Mesendoderm (in vitro differentiated cells): Measurements from ENCODE around the gene TNRC6B.

Source experiments
- DNase-seq: peaks from one replicate; pipeline ENCODE4 v3.0.0; 2013
- H2AK5ac ChIP-seq: 2 replicates; pipeline ENCODE4 v1.6.1; 2013; ENCODE audit warnings: low read length, inconsistent platforms
- H2BK120ac ChIP-seq: 2 replicates; pipeline ENCODE4 v1.6.1; 2013; ENCODE audit warnings: low read depth, mild to moderate bottlenecking, low read length, moderate library complexity, mixed read lengths
- H2BK15ac ChIP-seq: replicated peaks from 2 replicates; pipeline ENCODE4 v1.6.1; 2013; ENCODE audit warnings: low read depth, mild to moderate bottlenecking, moderate library complexity
- H2BK5ac ChIP-seq: 2 replicates; pipeline ENCODE4 v1.6.1; 2013; ENCODE audit warnings: low read length, inconsistent platforms
- H3K18ac ChIP-seq: 2 replicates; pipeline ENCODE4 v1.6.1; 2013; ENCODE audit warnings: mild to moderate bottlenecking, low read length, mixed read lengths
- H3K23ac ChIP-seq: one replicate; pipeline ENCODE4 v1.6.1; 2013; ENCODE audit warnings: low read length
- H3K27ac ChIP-seq: 2 replicates; pipeline ENCODE4 v1.5.1; 2013; ENCODE audit warnings: low read depth, mild to moderate bottlenecking, inconsistent platforms, low read length, moderate library complexity
- H3K27me3 ChIP-seq: 2 replicates; pipeline ENCODE4 v1.6.1; 2013; ENCODE audit warnings: low read length, control low read depth, mild to moderate bottlenecking, inconsistent platforms; ENCODE audit not compliant: insufficient read depth, poor library complexity
- H3K36me3 ChIP-seq: 2 replicates; pipeline ENCODE4 v1.6.1; 2013; ENCODE audit warnings: low read length, inconsistent platforms; ENCODE audit not compliant: control insufficient read depth, insufficient read depth
- H3K4ac ChIP-seq: one replicate; pipeline ENCODE4 v1.6.1; 2013; ENCODE audit warnings: low read depth, mild to moderate bottlenecking, low read length, moderate library complexity
- H3K4me1 ChIP-seq: 2 replicates; pipeline ENCODE4 v1.6.1; 2013; ENCODE audit warnings: low read depth, low read length, inconsistent platforms; ENCODE audit not compliant: control insufficient read depth
- H3K4me2 ChIP-seq: 2 replicates; pipeline ENCODE4 v1.6.1; 2013; ENCODE audit warnings: low read length
- H3K4me3 ChIP-seq: 2 replicates; pipeline ENCODE4 v1.5.1; 2013; ENCODE audit warnings: mild to moderate bottlenecking, low read length
- H3K56ac ChIP-seq: one replicate; pipeline ENCODE4 v1.6.1; 2013; ENCODE audit warnings: low read length
- H3K79me1 ChIP-seq: 2 replicates; pipeline ENCODE4 v1.6.1; 2013; ENCODE audit warnings: low read length, inconsistent platforms
- H3K79me2 ChIP-seq: 2 replicates; pipeline ENCODE4 v1.6.1; 2013; ENCODE audit warnings: mild to moderate bottlenecking, low read length; ENCODE audit not compliant: control insufficient read depth, insufficient read depth
- H3K9ac ChIP-seq: 2 replicates; pipeline ENCODE4 v1.6.1; 2013; ENCODE audit warnings: low read length, inconsistent platforms
- H4K5ac ChIP-seq: one replicate; pipeline ENCODE4 v1.6.1; 2013; ENCODE audit warnings: low read length
- H4K8ac ChIP-seq: one replicate; pipeline ENCODE4 v1.6.1; 2013; ENCODE audit warnings: low read depth, mild to moderate bottlenecking, control low read depth, low read length, moderate library complexity
- WGBS: extraction: QIAGEN DNeasy Blood & Tissue Kit; methylation state at CpG from one replicate; pipeline ENCODE4 v1.1.7; 2013; ENCODE audit warnings: low lambda C conversion rate, missing lambda C conversion rate; ENCODE audit not compliant: insufficient coverage; ENCODE audit errors: extremely low coverage; 5-methylcytosine and 5-hydroxymethylcytosine counted together

TNRC6B gene

GRCh38 chr22:40361100-40361499 lies 183.4 kb downstream of the TNRC6B start:
- no peak overlapping the region for H4K5ac ChIP-seq
- H3K18ac ChIP-seq = no peak overlapping the region
- H3K79me2 ChIP-seq = no peaks in the 10 kb centered on the region
- peaks cover 36% of the 10 kb centered on the region for H3K36me3 ChIP-seq
- WGBS = no CpG with 5 or more reads among the region's 5 CpGs
- no peak overlapping the region for H3K27ac ChIP-seq
- no peak overlapping the region for H2BK120ac ChIP-seq
- no peak overlapping the region for H3K23ac ChIP-seq
- no peak overlapping the region for H2BK5ac ChIP-seq
- H3K27me3 ChIP-seq = no peaks in the 10 kb centered on the region
- no peak overlapping the region for H3K9ac ChIP-seq
- no peak for DNase-seq
- H3K4ac ChIP-seq = no peak overlapping the region
- H2BK15ac ChIP-seq = no peak overlapping the region
- H3K79me1 ChIP-seq = no peaks in the 10 kb centered on the region
- H3K4me3 ChIP-seq = no peak overlapping the region
- H3K56ac ChIP-seq = no peak overlapping the region
- no peak overlapping the region for H2AK5ac ChIP-seq
- no peaks in the 10 kb centered on the region for H3K4me1 ChIP-seq
- no peak overlapping the region for H4K8ac ChIP-seq
- H3K4me2 ChIP-seq = no peak overlapping the region

DNA sequence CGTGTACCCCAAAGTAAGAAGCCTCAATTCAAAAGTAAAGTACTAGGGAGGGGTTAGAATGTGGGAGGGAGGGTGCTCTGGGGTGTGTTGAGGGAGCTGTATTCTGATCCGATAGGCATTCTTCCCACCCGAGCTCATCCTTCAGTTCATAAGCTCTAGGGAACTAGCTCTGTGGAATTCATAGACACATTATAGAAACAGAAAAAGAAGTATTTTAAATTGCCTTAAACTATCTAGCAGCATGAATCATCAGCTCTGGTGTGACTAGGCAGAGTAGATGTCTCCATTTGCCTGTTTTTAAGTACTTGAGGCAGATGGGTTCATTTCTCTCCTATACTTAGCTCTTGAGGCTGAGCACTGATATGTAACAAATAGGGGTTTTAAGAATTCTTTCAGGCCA lies 185.3 kb downstream of the TNRC6B start:
- no peak overlapping the region for H3K18ac ChIP-seq
- no peak overlapping the region for H2BK120ac ChIP-seq
- H3K23ac ChIP-seq = no peak overlapping the region
- no peaks in the 10 kb centered on the region for H3K79me2 ChIP-seq
- H3K4me1 ChIP-seq = no peaks in the 10 kb centered on the region
- H2BK15ac ChIP-seq = no peak overlapping the region
- no peak overlapping the region for H3K27ac ChIP-seq
- no peak for DNase-seq
- no peaks in the 10 kb centered on the region for H3K27me3 ChIP-seq
- H3K79me1 ChIP-seq = no peaks in the 10 kb centered on the region
- no peak overlapping the region for H3K4ac ChIP-seq
- H3K9ac ChIP-seq = no peak overlapping the region
- no peak overlapping the region for H3K56ac ChIP-seq
- peaks cover 39% of the 10 kb centered on the region for H3K36me3 ChIP-seq
- no peak overlapping the region for H4K5ac ChIP-seq
- no CpG with 5 or more reads among the region's 3 CpGs for WGBS
- no peak overlapping the region for H2BK5ac ChIP-seq
- H2AK5ac ChIP-seq = no peak overlapping the region
- no peak overlapping the region for H4K8ac ChIP-seq
- H3K4me2 ChIP-seq = no peak overlapping the region
- no peak overlapping the region for H3K4me3 ChIP-seq

- Histone ChIP-seq H3K18ac (no peak overlapping the region), H2BK120ac (no peak overlapping the region), H2AK5ac (no peak overlapping the region), H2BK15ac (no peak overlapping the region), H4K5ac (no peak overlapping the region), H3K23ac (no peak overlapping the region), H3K4me1 (no peaks in the 10 kb centered on the region), H4K8ac (no peak overlapping the region), H3K4me3 (no peak overlapping the region), H3K27ac (no peak overlapping the region), H3K36me3 (peaks cover 34% of the 10 kb centered on the region), H2BK5ac (no peak overlapping the region), H3K56ac (no peak overlapping the region), H3K4me2 (no peak overlapping the region), H3K79me2 (no peaks in the 10 kb centered on the region), H3K79me1 (no peaks in the 10 kb centered on the region), H3K9ac (no peak overlapping the region), H3K27me3 (no peaks in the 10 kb centered on the region), H3K4ac (no peak overlapping the region)
- no CpG with 5 or more reads among the region's 1 CpG for WGBS
- DNase-seq = no peak
These were observed 186.7 kb downstream of the TNRC6B start for GRCh38 chr22:40364431-40364830.

DNA sequence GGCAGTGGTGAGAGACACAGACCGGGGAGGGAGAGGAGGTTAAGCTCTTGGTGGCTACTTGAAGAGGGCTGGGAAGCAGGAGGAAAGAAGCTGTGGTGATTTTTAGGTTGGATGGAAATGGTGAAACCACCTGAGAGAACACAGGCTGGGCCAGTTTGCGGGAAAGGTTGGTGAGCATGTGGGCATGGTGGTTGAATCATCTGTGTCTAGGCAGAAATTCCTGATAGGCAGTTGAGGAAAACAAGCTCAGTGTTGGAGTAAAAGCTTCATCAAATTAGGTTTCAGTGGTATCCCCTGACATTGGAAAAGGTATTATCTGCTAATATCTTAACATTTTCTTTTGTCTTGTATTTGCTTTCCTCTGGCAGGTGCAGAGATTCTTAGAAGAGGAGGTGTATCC lies 188.3 kb downstream of the TNRC6B start:
- H2BK15ac ChIP-seq = no peak overlapping the region
- no peak overlapping the region for H3K27ac ChIP-seq
- no peak overlapping the region for H3K4ac ChIP-seq
- no peak overlapping the region for H3K23ac ChIP-seq
- H4K5ac ChIP-seq = no peak overlapping the region
- H4K8ac ChIP-seq = no peak overlapping the region
- H3K36me3 ChIP-seq = peaks cover 32% of the 10 kb centered on the region
- no peaks in the 10 kb centered on the region for H3K27me3 ChIP-seq
- no CpG with 5 or more reads among the region's 2 CpGs for WGBS
- H3K9ac ChIP-seq = no peak overlapping the region
- H3K4me1 ChIP-seq = no peaks in the 10 kb centered on the region
- no peaks in the 10 kb centered on the region for H3K79me2 ChIP-seq
- no peak overlapping the region for H3K4me2 ChIP-seq
- no peak overlapping the region for H2AK5ac ChIP-seq
- H3K79me1 ChIP-seq = no peaks in the 10 kb centered on the region
- no peak overlapping the region for H2BK5ac ChIP-seq
- H3K56ac ChIP-seq = no peak overlapping the region
- DNase-seq = no peak
- no peak overlapping the region for H2BK120ac ChIP-seq
- no peak overlapping the region for H3K4me3 ChIP-seq
- no peak overlapping the region for H3K18ac ChIP-seq

- no peaks in the 10 kb centered on the region for H3K27me3 ChIP-seq
- H2BK120ac ChIP-seq = no peak overlapping the region
- H3K79me2 ChIP-seq = no peaks in the 10 kb centered on the region
- H2BK15ac ChIP-seq = no peak overlapping the region
- no peak overlapping the region for H3K9ac ChIP-seq
- no peak overlapping the region for H3K18ac ChIP-seq
- peaks cover 20% of the 10 kb centered on the region for H3K36me3 ChIP-seq
- WGBS = no CpG with 5 or more reads among the region's 6 CpGs
- H2BK5ac ChIP-seq = no peak overlapping the region
- no peak overlapping the region for H3K4me2 ChIP-seq
- no peak overlapping the region for H3K23ac ChIP-seq
- no peaks in the 10 kb centered on the region for H3K4me1 ChIP-seq
- H3K56ac ChIP-seq = no peak overlapping the region
- H3K79me1 ChIP-seq = no peaks in the 10 kb centered on the region
- no peak overlapping the region for H3K27ac ChIP-seq
- DNase-seq = no peak
- H2AK5ac ChIP-seq = no peak overlapping the region
- H4K8ac ChIP-seq = no peak overlapping the region
- no peak overlapping the region for H4K5ac ChIP-seq
- no peak overlapping the region for H3K4ac ChIP-seq
- no peak overlapping the region for H3K4me3 ChIP-seq
These were observed 189.6 kb downstream of the TNRC6B start for GRCh38 chr22:40367342-40367741.

DNA sequence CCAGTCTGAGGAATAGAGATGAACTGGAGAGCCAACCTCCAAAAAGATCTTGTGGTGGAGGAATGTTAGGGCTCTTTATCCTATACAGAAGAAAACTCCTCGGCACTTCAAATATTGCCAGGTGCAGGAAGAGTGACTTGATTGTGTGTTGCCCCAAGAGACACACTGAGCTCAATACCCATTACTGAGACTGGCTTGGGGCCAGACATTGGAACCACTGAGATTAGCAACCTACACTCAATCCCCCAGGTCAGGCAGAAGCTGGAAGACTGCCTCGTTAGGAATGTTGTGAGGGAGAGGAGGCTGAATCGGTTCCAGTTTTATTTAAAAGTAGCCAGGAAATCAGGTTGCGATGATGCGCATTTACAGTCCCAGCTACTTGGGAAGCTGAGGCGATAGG lies 190.3 kb downstream of the TNRC6B start:
- Histone ChIP-seq H3K4ac (no peak overlapping the region), H4K8ac (no peak overlapping the region), H3K36me3 (peaks cover 17% of the 10 kb centered on the region), H4K5ac (no peak overlapping the region), H3K4me1 (no peaks in the 10 kb centered on the region), H2AK5ac (no peak overlapping the region), H3K79me2 (no peaks in the 10 kb centered on the region), H3K27ac (no peak overlapping the region), H3K23ac (no peak overlapping the region), H2BK15ac (no peak overlapping the region), H3K18ac (no peak overlapping the region), H3K9ac (no peak overlapping the region), H2BK5ac (no peak overlapping the region), H3K56ac (no peak overlapping the region), H3K27me3 (no peaks in the 10 kb centered on the region), H3K4me3 (no peak overlapping the region), H3K79me1 (peaks cover 2% of the 10 kb centered on the region), H3K4me2 (no peak overlapping the region), H2BK120ac (no peak overlapping the region)
- no peak for DNase-seq
- WGBS = no CpG with 5 or more reads among the region's 6 CpGs
